Fibroblast of skin of back (primary cell): ENCODE data around the gene RNU5B-1.
A peak's percentile ranks its signal among the peaks of the same experiment; 100 is the strongest.

Experiments used
- DNase-seq: peaks from one replicate; pipeline ENCODE4 v3.0.0-alpha.2; 2013

RNU5B-1 gene

GRCh38 chr15:65328506-65329287 is 24.2 kb downstream of the RNU5B-1 start:
- DNase-seq = no peak

- DNase-seq = no peak
Measured at GRCh38 chr15:65329288-65329983, 25.0 kb downstream of the RNU5B-1 start.

GRCh38 chr15:65329984-65330735 is 25.7 kb downstream of the RNU5B-1 start:
- no peak for DNase-seq

GRCh38 chr15:65330934-65331645 is 26.6 kb downstream of the RNU5B-1 start:
- DNase-seq = no peak

GRCh38 chr15:65331811-65332210 is 27.3 kb downstream of the RNU5B-1 start:
- DNase-seq = no peak

- DNase-seq = no peak
Measured at GRCh38 chr15:65332391-65333147, 28.1 kb downstream of the RNU5B-1 start.

GRCh38 chr15:65333148-65333820 is 28.8 kb downstream of the RNU5B-1 start:
- no peak for DNase-seq

GRCh38 chr15:65333856-65334255 is 29.4 kb downstream of the RNU5B-1 start:
- no peak for DNase-seq

GRCh38 chr15:65334586-65335231 is 30.2 kb downstream of the RNU5B-1 start:
- DNase-seq = peak; percentile 53

GRCh38 chr15:65335278-65336055 is 31.0 kb downstream of the RNU5B-1 start:
- DNase-seq = no peak

GRCh38 chr15:65336493-65337435 is 32.3 kb downstream of the RNU5B-1 start:
- no peak for DNase-seq

- no peak for DNase-seq
Measured at GRCh38 chr15:65337436-65338070, 33.1 kb downstream of the RNU5B-1 start.

GRCh38 chr15:65338366-65338765 is 33.9 kb downstream of the RNU5B-1 start:
- no peak for DNase-seq

GRCh38 chr15:65338823-65339222 is 34.3 kb downstream of the RNU5B-1 start:
- no peak for DNase-seq

- DNase-seq = no peak
Measured at GRCh38 chr15:65339416-65339815, 34.9 kb downstream of the RNU5B-1 start.

GRCh38 chr15:65339920-65340319 is 35.4 kb downstream of the RNU5B-1 start:
- DNase-seq = no peak

- no peak for DNase-seq
Measured at GRCh38 chr15:65342493-65342892, 38.0 kb downstream of the RNU5B-1 start.

GRCh38 chr15:65343374-65343981 is 39.0 kb downstream of the RNU5B-1 start:
- no peak for DNase-seq
